HG03460 (cell line): ENCODE data around the gene ODF2.

Source experiments
- ATAC-seq: cut with Tn5 transposase; IDR thresholded peaks from one replicate; pipeline ENCODE4 v1.9.1; 2021; ENCODE audit not compliant: unreplicated experiment

Gene ODF2

DNA sequence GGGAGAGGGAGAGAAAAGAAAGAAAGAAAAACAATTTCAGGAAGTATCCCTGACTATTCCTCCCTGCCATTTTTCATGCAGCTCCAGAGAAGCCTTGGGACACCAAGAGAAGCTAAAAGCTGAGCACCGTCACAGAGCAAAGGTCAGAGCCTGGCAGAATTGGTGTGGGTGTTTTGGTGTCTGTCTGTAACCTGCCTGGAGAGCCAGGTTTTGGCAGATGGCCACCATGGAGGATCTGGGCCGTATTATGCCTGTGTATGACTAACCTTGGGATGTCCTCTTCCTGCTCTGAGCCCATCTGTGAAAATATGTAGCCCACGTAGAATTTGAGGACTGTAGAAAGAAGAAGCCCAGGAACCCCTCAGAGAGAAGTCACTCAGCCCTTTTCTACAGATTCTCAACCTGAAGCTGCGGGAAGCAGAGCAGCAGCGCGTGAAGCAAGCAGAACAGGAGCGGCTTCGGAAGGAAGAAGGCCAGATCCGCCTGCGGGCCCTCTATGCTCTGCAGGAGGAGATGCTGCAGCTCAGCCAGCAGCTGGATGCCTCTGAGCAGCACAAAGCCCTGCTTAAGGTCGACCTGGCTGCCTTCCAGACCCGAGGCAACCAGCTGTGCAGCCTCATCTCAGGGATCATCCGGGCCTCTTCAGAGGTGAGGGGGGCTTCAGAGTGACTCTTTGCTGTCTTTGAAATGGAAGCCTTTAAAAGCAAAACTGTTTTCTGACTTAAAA, 67.6 kb downstream of the ODF2 start:
- no peak for ATAC-seq

DNA sequence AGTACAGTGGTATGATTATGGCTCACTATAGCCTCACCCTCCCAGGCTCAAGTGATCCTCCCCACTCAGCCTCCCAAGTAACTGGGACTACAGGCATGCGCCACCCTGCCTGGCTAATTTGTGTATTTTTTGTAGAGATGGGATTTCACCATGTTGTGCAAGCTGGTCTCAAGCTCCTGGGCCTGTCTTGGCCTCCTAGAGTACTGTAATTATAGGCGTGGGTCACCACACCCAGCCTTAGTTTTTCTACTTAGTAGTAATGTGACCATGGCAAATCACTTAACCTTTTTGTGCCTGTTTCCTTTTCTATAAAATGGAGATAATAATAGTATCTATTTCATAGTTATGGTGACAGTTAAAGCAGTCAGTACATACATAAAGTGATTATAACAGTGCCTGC, 70.9 kb downstream of the ODF2 start:
- no peak for ATAC-seq

DNA sequence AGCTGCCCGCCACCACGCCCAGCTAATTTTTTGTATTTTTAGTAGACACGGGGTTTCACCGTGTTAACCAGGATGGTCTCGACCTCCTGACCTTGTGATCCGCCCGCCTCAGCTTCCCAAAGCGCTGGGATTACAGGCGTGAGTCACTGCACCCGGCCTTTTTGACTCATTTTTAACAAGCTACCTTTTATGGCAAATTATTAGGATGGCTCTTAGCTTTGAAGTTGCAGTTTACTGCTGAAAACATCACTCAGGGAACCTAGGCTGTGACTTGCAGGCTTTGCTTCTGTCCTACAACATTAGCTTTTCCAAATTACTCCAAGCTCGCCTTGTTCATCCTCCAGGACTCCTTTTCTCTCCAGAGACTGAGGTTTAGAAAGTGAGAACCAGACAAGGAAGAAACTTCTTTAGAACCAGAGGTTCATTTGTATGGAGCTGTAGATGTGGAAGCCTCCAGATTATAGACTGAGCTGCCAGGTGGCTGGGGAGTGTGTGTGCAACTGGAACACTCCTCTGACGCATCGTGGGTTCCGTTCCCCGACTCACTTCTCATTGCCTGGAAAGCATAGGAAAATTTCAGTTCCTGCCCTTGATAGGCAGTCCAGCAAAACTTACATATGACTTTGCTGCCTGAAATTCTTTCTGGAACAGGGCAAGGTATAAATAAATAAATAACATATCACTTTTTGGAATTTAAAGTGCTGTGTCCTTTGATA, 72.8 kb downstream of the ODF2 start:
- no peak for ATAC-seq

DNA sequence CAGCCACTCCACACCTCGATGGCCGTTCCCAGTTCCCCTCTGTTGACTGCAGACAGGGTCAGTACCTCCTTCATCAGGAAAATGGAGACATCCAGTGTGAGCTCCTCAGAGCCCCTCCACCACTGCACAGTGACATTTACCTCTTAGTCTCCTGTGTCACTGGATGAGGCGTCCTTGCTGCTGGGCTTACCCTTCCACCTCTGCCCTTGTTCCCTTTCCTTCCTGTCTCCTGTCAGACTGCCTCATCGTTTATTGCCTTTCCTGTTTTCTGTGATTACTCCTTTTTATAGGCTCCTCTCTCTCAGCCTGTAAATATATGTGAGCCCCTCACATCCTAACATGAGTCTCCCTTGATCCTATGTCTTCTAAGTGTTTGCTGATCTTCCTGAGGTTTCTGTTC, 73.4 kb downstream of the ODF2 start:
- ATAC-seq, result no peak

DNA sequence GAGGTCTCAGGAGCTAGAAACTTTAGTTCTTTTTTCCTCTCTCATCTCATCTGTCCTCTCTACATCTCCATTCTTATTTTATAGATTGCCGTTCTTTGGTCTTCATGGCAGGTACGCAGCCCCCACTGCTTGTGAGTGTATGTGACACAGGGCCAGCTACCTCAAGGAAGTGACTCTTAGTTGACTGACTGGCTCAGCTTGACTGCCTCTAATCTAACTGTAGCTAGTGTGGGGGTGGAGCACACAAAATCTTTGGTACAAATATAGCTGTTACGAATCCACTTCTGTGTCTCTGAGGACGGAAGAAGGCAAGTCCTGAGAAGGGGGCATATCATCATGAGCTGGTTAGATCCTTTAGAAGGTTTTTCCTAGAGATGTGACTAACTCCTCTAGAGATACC, 76.8 kb downstream of the ODF2 start:
- ATAC-seq, result no peak

DNA sequence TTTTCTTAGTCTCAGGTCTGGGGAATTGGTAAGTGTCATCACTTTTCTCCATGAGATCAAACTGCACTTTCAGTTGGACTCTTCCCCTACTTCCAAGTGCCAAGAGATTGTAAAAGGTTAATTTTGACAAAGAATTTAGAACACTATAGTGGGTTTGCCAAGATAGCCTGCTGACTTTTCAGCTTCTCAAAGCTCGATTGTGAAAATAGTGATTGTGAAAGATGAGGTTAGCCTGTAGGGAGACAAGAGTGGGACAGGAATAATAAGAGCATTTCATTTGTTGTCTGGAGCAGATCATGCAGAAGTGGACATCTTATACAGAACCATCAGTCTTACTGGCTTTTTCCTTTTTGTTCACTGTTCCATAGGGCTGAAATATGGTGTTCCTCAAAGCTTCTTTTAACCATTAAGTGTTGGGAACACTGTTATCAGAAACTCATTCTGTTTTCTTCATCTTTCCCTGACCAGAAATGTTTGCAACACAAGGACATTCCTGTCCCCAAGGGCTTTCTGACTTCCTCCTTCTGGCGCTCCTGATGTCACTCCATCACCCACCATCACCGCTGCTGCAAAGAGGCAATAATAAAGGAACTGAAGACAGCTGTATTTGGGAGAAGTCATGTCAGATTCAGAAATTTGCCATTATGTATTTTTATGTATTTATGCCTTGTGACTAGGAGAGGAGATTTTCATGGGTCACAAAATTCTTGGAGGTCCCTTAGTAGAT, 85.0 kb downstream of the ODF2 start:
- ATAC-seq, result no peak

DNA sequence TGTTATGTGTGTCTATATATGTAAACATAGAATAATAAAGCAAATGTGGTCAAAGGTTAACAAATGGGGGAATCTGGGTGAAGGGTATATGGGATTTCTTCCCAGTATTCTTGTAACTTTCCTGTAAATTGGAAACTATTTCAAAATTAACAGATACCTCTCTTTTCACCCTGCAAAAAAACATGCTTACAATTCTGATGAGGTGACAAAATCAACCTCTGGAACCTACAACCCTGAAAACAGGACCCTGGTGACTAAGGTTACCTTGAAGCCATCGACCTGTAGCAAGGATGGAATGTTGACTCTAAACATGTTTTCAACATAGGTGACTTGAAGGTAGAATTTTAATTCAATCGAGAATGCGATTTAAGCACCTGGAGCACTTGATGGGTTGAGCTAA, 90.7 kb downstream of the ODF2 start:
- no peak for ATAC-seq

DNA sequence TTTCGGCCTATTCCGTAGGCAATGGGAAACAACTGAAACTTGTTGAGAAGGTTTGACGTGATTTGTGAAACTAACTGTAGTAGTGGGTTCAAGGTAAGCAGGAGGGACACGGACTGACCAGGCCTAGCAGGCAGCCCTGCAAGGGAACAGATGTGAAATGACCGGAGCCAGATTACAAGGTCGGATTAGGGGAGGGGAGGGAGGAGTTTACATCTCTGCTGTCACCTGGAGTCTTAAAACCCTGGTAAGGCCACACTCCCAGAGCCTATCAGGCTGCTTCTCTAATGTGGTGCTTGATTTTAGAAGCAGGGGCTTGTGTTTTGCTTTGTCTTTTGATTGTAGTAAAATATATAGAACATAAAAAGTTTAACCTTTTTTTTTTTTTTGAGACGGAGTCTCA, 93.1 kb downstream of the ODF2 start:
- no peak for ATAC-seq

DNA sequence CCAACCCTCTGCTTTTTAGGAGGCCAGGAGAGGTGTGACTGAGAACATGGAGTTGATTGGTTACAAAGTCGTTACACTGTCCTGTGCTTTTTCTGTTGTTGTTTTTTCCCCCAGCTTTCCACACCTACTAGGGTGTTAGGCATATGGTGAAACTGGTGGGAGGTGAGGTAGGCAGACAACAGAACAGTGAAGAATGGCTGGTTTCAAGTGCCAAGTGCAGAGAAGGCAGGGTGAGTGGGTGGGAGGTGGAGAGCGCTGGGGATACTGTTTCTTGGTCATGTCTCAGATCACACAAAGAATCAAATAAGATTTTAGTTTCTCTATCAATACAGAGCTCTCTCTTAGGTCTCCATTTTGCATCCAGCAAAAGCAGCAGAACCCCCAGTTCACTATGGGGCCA, 94.4 kb downstream of the ODF2 start:
- ATAC-seq, result no peak
